ENCODE measurements around the gene RNF180. TPM values are rescaled to one million over a fixed set of nuclear protein-coding genes. Genes with fewer than 3 reads are reported as not detected.

The RNF180 gene
- total RNA-seq, 1 experiment from 2014 or later = 7.8 TPM

GRCh38 chr5:64199425-64199824 is 33.8 kb downstream of the RNF180 start:
- DNase-seq (ENCODE audit: low read depth, low spot score) = no peak
- CTCF ChIA-PET = no interaction called here
- no peaks in the 10 kb centered on the region for H3K36me3 ChIP-seq (ENCODE audit: control insufficient read depth, insufficient read depth, low read length)
- no peak overlapping the region for H3K4me3 ChIP-seq (ENCODE audit: low read depth in 2 of 2, low read length in 2 of 2)
- no peaks in the 10 kb centered on the region for H3K27me3 ChIP-seq (ENCODE audit: control insufficient read depth, insufficient read depth, low read length)
- no peak overlapping the region for H3K27ac ChIP-seq (ENCODE audit: low read length)
- intact Hi-C loops (cut with micrococcal nuclease; ENCODE audit: unreplicated experiment) (no loop called here), in situ Hi-C loops (cut with HindIII; ENCODE audit: low pct_unique_long_range_greater_than_20kb, low sequenced_read_pairs) (no loop called here)
- no peak for ATAC-seq
- BruUV-seq (replicated peaks) = no TSS peak
- no peak for TF ChIP-seq POLR2AphosphoS5 (IDR thresholded peaks at IDR 0.05; ENCODE audit: low read depth, low read length)
- no peak for TF ChIP-seq SIN3A (IDR thresholded peaks at IDR 0.05; ENCODE audit: borderline replicate concordance, insufficient read depth, low read depth, low read length)
- TF ChIP-seq REST (IDR thresholded peaks at IDR 0.05; ENCODE audit: insufficient read depth in 1 of 2, low read depth in 2 of 2, low read length in 1 of 2) = no peak
- no peak for TF ChIP-seq CTCF (IDR thresholded peaks at IDR 0.05)
- no peak for TF ChIP-seq TCF7L2 (IDR thresholded peaks at IDR 0.05; ENCODE audit: low read depth, low read length)
- POLR2A ChIA-PET = no interaction called here
- H3K4me1 ChIP-seq (ENCODE audit: control insufficient read depth, insufficient read depth, low read length) = no peaks in the 10 kb centered on the region
- H3K9me3 ChIP-seq (ENCODE audit: control insufficient read depth, insufficient read depth, low read depth, low read length) = no peaks in the 10 kb centered on the region

GRCh38 chr5:64201996-64202395 is 36.4 kb downstream of the RNF180 start:
- in situ Hi-C loops (cut with HindIII; ENCODE audit: low pct_unique_long_range_greater_than_20kb, low sequenced_read_pairs) = no loop called here
- CTCF ChIA-PET = no interaction called here

More at GRCh38 chr5:64201996-64202395, 36.4 kb downstream of the RNF180 start:
- intact Hi-C loops (cut with micrococcal nuclease; ENCODE audit: unreplicated experiment) = no loop called here
- POLR2A ChIA-PET = no interaction called here
- BruUV-seq (replicated peaks) = no TSS peak
- Histone ChIP-seq H3K27ac (ENCODE audit: low read length) (no peak overlapping the region), H3K36me3 (ENCODE audit: control insufficient read depth, insufficient read depth, low read length) (no peaks in the 10 kb centered on the region), H3K4me1 (ENCODE audit: control insufficient read depth, insufficient read depth, low read length) (no peaks in the 10 kb centered on the region), H3K4me3 (ENCODE audit: low read depth in 2 of 2, low read length in 2 of 2) (no peak overlapping the region), H3K9me3 (ENCODE audit: control insufficient read depth, insufficient read depth, low read depth, low read length) (no peaks in the 10 kb centered on the region), H3K27me3 (ENCODE audit: control insufficient read depth, insufficient read depth, low read length) (no peaks in the 10 kb centered on the region)
- no peak for ATAC-seq
- DNase-seq (ENCODE audit: low read depth, low spot score) = no peak
- TF ChIP-seq POLR2AphosphoS5 (IDR thresholded peaks at IDR 0.05; ENCODE audit: low read depth, low read length) (no peak), CTCF (IDR thresholded peaks at IDR 0.05) (no peak), REST (IDR thresholded peaks at IDR 0.05; ENCODE audit: insufficient read depth in 1 of 2, low read depth in 2 of 2, low read length in 1 of 2) (no peak), SIN3A (IDR thresholded peaks at IDR 0.05; ENCODE audit: borderline replicate concordance, insufficient read depth, low read depth, low read length) (no peak), TCF7L2 (IDR thresholded peaks at IDR 0.05; ENCODE audit: low read depth, low read length) (no peak)

Data from Panc1 (cell line).